Testis (tissue), 2 donors: ENCODE measurements around the gene ADCY9.

Experiments
- CTCF ChIP-seq, 3 experiments: fragments of 450-650 bp in 2 of 3; fragments of 200-600 bp in 1 of 3; sonication (generic) in 1 of 3; IDR thresholded peaks; one replicate each; pipeline ENCODE4 v1.5.1; 2016 to 2019; ENCODE audit warnings: antibody characterized with exemption in 3 of 3, mild to moderate bottlenecking in 2 of 3, moderate library complexity in 1 of 3
- POLR2A ChIP-seq: fragments of 450-650 bp; IDR thresholded peaks from one replicate; pipeline ENCODE4 v1.6.1; 2017; ENCODE audit warnings: antibody characterized with exemption, mild to moderate bottlenecking, moderate library complexity

GRCh38 chr16:4139968-4140367, 23.7 kb upstream of the ADCY9 start:
- TF ChIP-seq CTCF (IDR thresholded peaks at IDR 0.05) (no peak), POLR2A (no peak)
